NCI-H524 treated with DMSO at 0.1 percent for 48 hours (cell line): ENCODE measurements around the gene DUS1L.

Experiments used
- DNase-seq: peaks from one replicate; lab custom pipeline; 2025; lab: John Stamatoyannopoulos, UW

The DUS1L gene

GRCh38 chr17:82012640-82013295 lies 52.8 kb downstream of the DUS1L start:
- no peak for DNase-seq

GRCh38 chr17:82012261-82012639 lies 53.4 kb downstream of the DUS1L start:
- no peak for DNase-seq

- no peak for DNase-seq
Observed at GRCh38 chr17:82011617-82012187, 53.9 kb downstream of the DUS1L start.

GRCh38 chr17:82010575-82011525 lies 54.8 kb downstream of the DUS1L start:
- no peak for DNase-seq

- DNase-seq, result no peak
Observed at GRCh38 chr17:82009413-82009812, 56.2 kb downstream of the DUS1L start.

GRCh38 chr17:82008941-82009405 lies 56.6 kb downstream of the DUS1L start:
- DNase-seq, result no peak

GRCh38 chr17:82008258-82008940 lies 57.2 kb downstream of the DUS1L start:
- DNase-seq, result no peak
